Neural cell (in vitro differentiated cells): Measurements from ENCODE around the gene ATP11A. TPM values are rescaled to one million over a fixed set of nuclear protein-coding genes. Genes with fewer than 3 reads are reported as not detected.

ENCODE experiments used
- H2AFZ ChIP-seq: fragments of 200-600, 300-800 bp; sonication (generic), shearing (Covaris generic); 2 replicates; pipeline ENCODE4 v1.6.0; 2014; ENCODE audit warnings: low read depth, mild to moderate bottlenecking, antibody characterized with exemption, low read length, moderate library complexity
- H3F3A ChIP-seq: fragments of 200-600 bp; shearing (Covaris generic); 2 replicates; pipeline ENCODE4 v1.6.1; 2016; ENCODE audit warnings: mild to moderate bottlenecking, moderate library complexity, mixed read lengths, antibody characterized with exemption, low read length; ENCODE audit not compliant: insufficient read depth, poor library complexity, severe bottlenecking
- H3K27ac ChIP-seq: fragments of 200-600, 300-800 bp; sonication (generic), shearing (Covaris generic); 2 replicates; pipeline ENCODE4 v1.5.1; 2014; ENCODE audit warnings: mild to moderate bottlenecking, low read length, moderate library complexity
- H3K27me3 ChIP-seq: fragments of 300-800, 200-600 bp; sonication (generic), shearing (Covaris generic); 2 replicates; pipeline ENCODE4 v1.6.0; 2014; ENCODE audit warnings: mild to moderate bottlenecking, low read depth, low read length, moderate library complexity; ENCODE audit not compliant: insufficient read depth
- H3K36me3 ChIP-seq: fragments of 300-800, 200-600 bp; sonication (generic), shearing (Covaris generic); 2 replicates; pipeline ENCODE4 v1.5.1; 2014; ENCODE audit warnings: mild to moderate bottlenecking, antibody characterized with exemption, low read length, moderate library complexity; ENCODE audit not compliant: insufficient read depth
- H3K4me2 ChIP-seq: fragments of 300-800, 200-600 bp; sonication (generic), shearing (Covaris generic); 2 replicates; pipeline ENCODE4 v1.6.0; 2014; ENCODE audit warnings: mild to moderate bottlenecking, low read length
- H3K4me3 ChIP-seq: fragments of 300-800, 200-600 bp; sonication (generic), shearing (Covaris generic); 2 replicates; pipeline ENCODE4 v1.5.1; 2014; ENCODE audit warnings: mild to moderate bottlenecking, low read length, moderate library complexity
- H3K79me2 ChIP-seq: fragments of 200-600 bp; shearing (Covaris generic); replicated peaks from 2 replicates; pipeline ENCODE4 v1.6.0; 2014; ENCODE audit warnings: mild to moderate bottlenecking, low read length, moderate library complexity; ENCODE audit not compliant: insufficient read depth
- H3K9ac ChIP-seq: fragments of 300-800, 200-600 bp; sonication (generic), shearing (Covaris generic); 2 replicates; pipeline ENCODE4 v1.6.1; 2016; ENCODE audit warnings: mild to moderate bottlenecking, low read length, mixed read lengths
- H3K9me2 ChIP-seq: fragments of 200-600 bp; shearing (Covaris generic); 2 replicates; pipeline ENCODE4 v1.6.1; 2016; ENCODE audit warnings: mild to moderate bottlenecking, low read length, mixed read lengths; ENCODE audit not compliant: insufficient read depth
- H3K9me3 ChIP-seq: fragments of 200-600, 300-800 bp; sonication (generic), shearing (Covaris generic); 2 replicates; pipeline ENCODE4 v1.6.1; 2016; ENCODE audit warnings: mild to moderate bottlenecking, mixed run types, low read length, moderate library complexity, mixed read lengths
- H4K20me1 ChIP-seq: fragments of 200-600 bp; shearing (Covaris generic); 2 replicates; pipeline ENCODE4 v1.6.1; 2016; ENCODE audit warnings: mild to moderate bottlenecking, mixed run types; ENCODE audit not compliant: insufficient read depth
- EP300 ChIP-seq: fragments of 450-650 bp; conservative IDR thresholded peaks from 2 replicates; pipeline ENCODE4 v1.6.1; 2014; ENCODE audit warnings: antibody characterized with exemption, mild to moderate bottlenecking, moderate library complexity; ENCODE audit not compliant: poor library complexity, severe bottlenecking
- EZH2 ChIP-seq: fragments of 200-600, 300-800 bp; shearing (Covaris generic), sonication (generic); IDR thresholded peaks from 2 replicates; pipeline ENCODE4 v1.6.1; 2014; ENCODE audit warnings: antibody characterized with exemption, low read length, borderline replicate concordance, mild to moderate bottlenecking; ENCODE audit not compliant: insufficient read depth, poor library complexity, severe bottlenecking
- MXI1 ChIP-seq: fragments of 450-650 bp; conservative IDR thresholded peaks from 2 replicates; pipeline ENCODE4 v1.6.1; 2014; ENCODE audit warnings: antibody characterized with exemption, mild to moderate bottlenecking; ENCODE audit not compliant: poor library complexity, severe bottlenecking
- POLR2AphosphoS5 ChIP-seq: IDR thresholded peaks from 2 replicates; pipeline ENCODE4 v1.6.1; 2012
- RAD21 ChIP-seq: fragments of 450-650 bp; conservative IDR thresholded peaks from 2 replicates; pipeline ENCODE4 v1.6.1; 2014; ENCODE audit warnings: antibody characterized with exemption, mild to moderate bottlenecking, moderate library complexity
- SMC3 ChIP-seq: fragments of 450-650 bp; conservative IDR thresholded peaks from 2 replicates; pipeline ENCODE4 v1.6.1; 2014; ENCODE audit warnings: antibody characterized with exemption, mild to moderate bottlenecking, moderate library complexity; ENCODE audit not compliant: poor library complexity
- TAF1 ChIP-seq: IDR thresholded peaks from 2 replicates; pipeline ENCODE4 v1.6.1; 2012; ENCODE audit warnings: low read depth
- polyA plus RNA-seq: library from polyadenylated mRNA; depleted of rRNA; stranded (reverse); fragments of >200 nt; gene quantifications from 2 replicates; pipeline ENCODE4 v1.2.3, GENCODE V29; 2014
- TF ChIP-seq, protein P1 (sequence below): fragments of 450-650 bp; IDR thresholded peaks from 2 replicates; pipeline ENCODE4 v1.5.1; 2014; ENCODE audit warnings: antibody characterized with exemption, mild to moderate bottlenecking, moderate library complexity; ENCODE audit not compliant: poor library complexity, severe bottlenecking
- TF ChIP-seq, protein P2 (sequence below): IDR thresholded peaks from 2 replicates; pipeline ENCODE4 v1.6.1; 2012; ENCODE audit warnings: borderline replicate concordance

The ATP11A gene
- polyA plus RNA-seq, 1 donor from 2014 or later = 3.0 TPM

DNA sequence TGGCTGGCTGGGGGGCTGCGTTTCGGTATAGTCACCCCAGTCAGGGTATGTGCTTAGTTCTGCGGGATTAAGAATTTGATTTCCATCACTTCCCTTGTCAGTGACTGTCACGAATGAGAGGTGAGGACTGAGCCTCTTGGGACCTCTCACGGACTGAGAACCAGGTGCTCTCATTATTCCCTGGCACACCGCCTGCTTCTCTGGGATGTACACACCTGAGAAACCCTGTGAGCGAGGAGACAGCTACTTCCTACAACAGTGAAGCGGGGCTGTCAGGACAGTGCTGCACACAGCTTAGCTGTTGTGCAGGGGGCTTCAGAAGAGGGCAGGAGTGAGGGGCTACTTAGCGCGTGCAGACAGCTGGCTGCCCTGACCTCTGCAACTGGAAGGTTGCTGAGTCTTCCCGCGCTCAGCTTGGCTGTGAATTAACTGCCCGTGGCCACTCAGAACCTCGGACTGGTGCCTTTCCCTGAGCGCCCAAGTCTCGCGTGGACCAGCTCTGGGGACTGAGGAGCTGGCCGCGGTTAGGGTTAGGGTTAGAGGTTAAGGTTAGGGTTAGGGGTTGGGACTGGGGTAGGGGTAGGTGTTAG lies 213.9 kb downstream of the ATP11A start:
- H3K79me2 ChIP-seq = no peaks in the 10 kb centered on the region
- H4K20me1 ChIP-seq = no peaks in the 10 kb centered on the region
- H3K4me2 ChIP-seq = no peak overlapping the region
- TF ChIP-seq SMC3 = no peak
- TF ChIP-seq POLR2AphosphoS5 = no peak
- no peak for TF ChIP-seq MXI1
- no peak for TF ChIP-seq RAD21
- no peak for TF ChIP-seq TAF1
- TF ChIP-seq, protein P1, sequence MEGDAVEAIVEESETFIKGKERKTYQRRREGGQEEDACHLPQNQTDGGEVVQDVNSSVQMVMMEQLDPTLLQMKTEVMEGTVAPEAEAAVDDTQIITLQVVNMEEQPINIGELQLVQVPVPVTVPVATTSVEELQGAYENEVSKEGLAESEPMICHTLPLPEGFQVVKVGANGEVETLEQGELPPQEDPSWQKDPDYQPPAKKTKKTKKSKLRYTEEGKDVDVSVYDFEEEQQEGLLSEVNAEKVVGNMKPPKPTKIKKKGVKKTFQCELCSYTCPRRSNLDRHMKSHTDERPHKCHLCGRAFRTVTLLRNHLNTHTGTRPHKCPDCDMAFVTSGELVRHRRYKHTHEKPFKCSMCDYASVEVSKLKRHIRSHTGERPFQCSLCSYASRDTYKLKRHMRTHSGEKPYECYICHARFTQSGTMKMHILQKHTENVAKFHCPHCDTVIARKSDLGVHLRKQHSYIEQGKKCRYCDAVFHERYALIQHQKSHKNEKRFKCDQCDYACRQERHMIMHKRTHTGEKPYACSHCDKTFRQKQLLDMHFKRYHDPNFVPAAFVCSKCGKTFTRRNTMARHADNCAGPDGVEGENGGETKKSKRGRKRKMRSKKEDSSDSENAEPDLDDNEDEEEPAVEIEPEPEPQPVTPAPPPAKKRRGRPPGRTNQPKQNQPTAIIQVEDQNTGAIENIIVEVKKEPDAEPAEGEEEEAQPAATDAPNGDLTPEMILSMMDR = no peak
- H3K9ac ChIP-seq = no peak overlapping the region
- no peaks in the 10 kb centered on the region for H3K9me2 ChIP-seq
- H3K27ac ChIP-seq = no peak overlapping the region
- no peak overlapping the region for H3K4me3 ChIP-seq
- H3K27me3 ChIP-seq = no peaks in the 10 kb centered on the region
- no peaks in the 10 kb centered on the region for H3F3A ChIP-seq
- no peak overlapping the region for H2AFZ ChIP-seq
- no peaks in the 10 kb centered on the region for H3K36me3 ChIP-seq
- H3K9me3 ChIP-seq = no peaks in the 10 kb centered on the region

DNA sequence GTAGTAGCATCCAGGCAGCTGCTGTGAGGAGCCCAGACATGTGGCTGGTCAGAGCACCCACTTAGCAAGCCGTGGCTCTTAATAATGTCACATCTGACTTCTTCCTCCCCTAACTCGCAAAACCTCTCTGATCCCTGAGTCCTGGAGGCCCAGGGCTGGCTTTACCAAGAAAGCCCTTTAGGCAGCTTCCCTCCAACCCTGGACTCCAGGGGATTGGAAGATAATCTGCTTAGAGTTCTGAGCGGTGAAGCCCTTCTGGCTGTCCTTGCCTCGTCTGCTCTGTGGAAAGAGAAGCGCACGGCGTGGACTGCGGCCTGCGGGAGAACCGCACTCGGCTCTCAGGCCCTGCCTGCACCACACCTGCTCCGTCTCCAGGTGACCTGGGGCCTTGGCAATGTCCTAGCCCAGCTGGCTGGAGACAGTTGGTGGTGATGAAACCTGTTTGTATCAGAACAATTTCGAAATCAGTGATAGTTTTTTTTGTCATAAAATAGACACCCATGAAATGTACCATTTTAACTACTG lies 214.7 kb downstream of the ATP11A start:
- Histone ChIP-seq H3K4me2 (no peak overlapping the region), H3K9me2 (no peaks in the 10 kb centered on the region), H2AFZ (no peak overlapping the region), H3K27me3 (no peaks in the 10 kb centered on the region), H3K4me3 (no peak overlapping the region), H3K9me3 (no peaks in the 10 kb centered on the region), H4K20me1 (no peaks in the 10 kb centered on the region), H3K36me3 (no peaks in the 10 kb centered on the region), H3K9ac (no peak overlapping the region), H3K79me2 (no peaks in the 10 kb centered on the region), H3K27ac (no peak overlapping the region), H3F3A (no peaks in the 10 kb centered on the region)
- TF ChIP-seq MXI1 (no peak), EZH2 (no peak), EP300 (no peak), POLR2AphosphoS5 (no peak), RAD21 (no peak), TAF1 (no peak), SMC3 (no peak)
- TF ChIP-seq, protein P2, sequence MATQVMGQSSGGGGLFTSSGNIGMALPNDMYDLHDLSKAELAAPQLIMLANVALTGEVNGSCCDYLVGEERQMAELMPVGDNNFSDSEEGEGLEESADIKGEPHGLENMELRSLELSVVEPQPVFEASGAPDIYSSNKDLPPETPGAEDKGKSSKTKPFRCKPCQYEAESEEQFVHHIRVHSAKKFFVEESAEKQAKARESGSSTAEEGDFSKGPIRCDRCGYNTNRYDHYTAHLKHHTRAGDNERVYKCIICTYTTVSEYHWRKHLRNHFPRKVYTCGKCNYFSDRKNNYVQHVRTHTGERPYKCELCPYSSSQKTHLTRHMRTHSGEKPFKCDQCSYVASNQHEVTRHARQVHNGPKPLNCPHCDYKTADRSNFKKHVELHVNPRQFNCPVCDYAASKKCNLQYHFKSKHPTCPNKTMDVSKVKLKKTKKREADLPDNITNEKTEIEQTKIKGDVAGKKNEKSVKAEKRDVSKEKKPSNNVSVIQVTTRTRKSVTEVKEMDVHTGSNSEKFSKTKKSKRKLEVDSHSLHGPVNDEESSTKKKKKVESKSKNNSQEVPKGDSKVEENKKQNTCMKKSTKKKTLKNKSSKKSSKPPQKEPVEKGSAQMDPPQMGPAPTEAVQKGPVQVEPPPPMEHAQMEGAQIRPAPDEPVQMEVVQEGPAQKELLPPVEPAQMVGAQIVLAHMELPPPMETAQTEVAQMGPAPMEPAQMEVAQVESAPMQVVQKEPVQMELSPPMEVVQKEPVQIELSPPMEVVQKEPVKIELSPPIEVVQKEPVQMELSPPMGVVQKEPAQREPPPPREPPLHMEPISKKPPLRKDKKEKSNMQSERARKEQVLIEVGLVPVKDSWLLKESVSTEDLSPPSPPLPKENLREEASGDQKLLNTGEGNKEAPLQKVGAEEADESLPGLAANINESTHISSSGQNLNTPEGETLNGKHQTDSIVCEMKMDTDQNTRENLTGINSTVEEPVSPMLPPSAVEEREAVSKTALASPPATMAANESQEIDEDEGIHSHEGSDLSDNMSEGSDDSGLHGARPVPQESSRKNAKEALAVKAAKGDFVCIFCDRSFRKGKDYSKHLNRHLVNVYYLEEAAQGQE = no peak
- TF ChIP-seq, protein P1 = no peak
